Panc1 (cell line): ENCODE results near the gene MYO16. TPM values are rescaled to one million over a fixed set of nuclear protein-coding genes. Genes with fewer than 3 reads are reported as not detected.

ENCODE experiments used
- ATAC-seq: fragments of 200-7000 bp; cut with Tn5 transposase; 2 replicates; pipeline ENCODE4 v1.9.1; 2020; ENCODE audit warnings: mild to moderate bottlenecking, moderate library complexity
- BruUV-seq: library from RNA; stranded (reverse); fragments of 400-500 nt; replicated peaks from 2 replicates; lab custom pipeline; 2021; lab: Mats Ljungman, UMichigan
- CTCF ChIA-PET: fragments of 300-600 bp; sonication (Branson Sonifier 250); formaldehyde crosslinking; loops from one replicate; lab custom pipeline; 2022; ENCODE audit warnings: antibody characterized with exemption; lab: Charles Lee
- POLR2A ChIA-PET: fragments of 300-600 bp; sonication (Branson Sonifier 250); formaldehyde crosslinking; loops from one replicate; lab custom pipeline; 2022; ENCODE audit warnings: antibody characterized with exemption; lab: Charles Lee
- DNase-seq: peaks from one replicate; pipeline ENCODE4 v3.0.0-alpha.2; 2010; ENCODE audit warnings: low read depth, low spot score
- H3K27ac ChIP-seq: 2 replicates; pipeline ENCODE4 v1.5.1; 2011; ENCODE audit warnings: mild to moderate bottlenecking, low read length, inconsistent platforms
- H3K27me3 ChIP-seq: fragments of 200-500 bp; sonication (Bioruptor generic); 2 replicates; pipeline ENCODE4 v1.6.0; 2014; ENCODE audit warnings: low read length, inconsistent platforms; ENCODE audit not compliant: control insufficient read depth, insufficient read depth
- H3K36me3 ChIP-seq: fragments of 200-500 bp; sonication (Bioruptor generic); 2 replicates; pipeline ENCODE4 v1.5.1; 2014; ENCODE audit warnings: inconsistent platforms, mild to moderate bottlenecking, low read length, moderate library complexity; ENCODE audit not compliant: control insufficient read depth, insufficient read depth
- H3K4me1 ChIP-seq: 2 replicates; pipeline ENCODE4 v1.5.1; 2011; ENCODE audit warnings: inconsistent platforms, mild to moderate bottlenecking, low read length, moderate library complexity; ENCODE audit not compliant: control insufficient read depth, insufficient read depth
- H3K4me3 ChIP-seq, 2 experiments: 2 replicates each; pipeline ENCODE4 v1.5.1; 2011 to 2012; ENCODE audit warnings: low read depth in 2 of 2, low read length in 2 of 2, mild to moderate bottlenecking in 2 of 2, inconsistent platforms in 1 of 2, moderate library complexity in 1 of 2
- H3K9me3 ChIP-seq: fragments of 200-500 bp; sonication (Bioruptor generic); 2 replicates; pipeline ENCODE4 v1.5.1; 2014; ENCODE audit warnings: low read depth, mild to moderate bottlenecking, inconsistent platforms, low read length, moderate library complexity; ENCODE audit not compliant: control insufficient read depth, insufficient read depth
- POLR2AphosphoS5 ChIP-seq: IDR thresholded peaks from 2 replicates; pipeline ENCODE4 v1.6.1; 2012; ENCODE audit warnings: mild to moderate bottlenecking, low read depth, low read length, moderate library complexity
- SIN3A ChIP-seq: IDR thresholded peaks from 2 replicates; pipeline ENCODE4 v1.6.1; 2012; ENCODE audit warnings: low read depth, mild to moderate bottlenecking, low read length, moderate library complexity, borderline replicate concordance; ENCODE audit not compliant: insufficient read depth
- TCF7L2 ChIP-seq: IDR thresholded peaks from 2 replicates; pipeline ENCODE4 v1.6.1; 2011; ENCODE audit warnings: mild to moderate bottlenecking, low read depth, low read length, inconsistent platforms
- in situ Hi-C: cut with HindIII; loops from 2 replicates; pipeline ENCODE4 v1.10.0; 2016; ENCODE audit warnings: low sequenced_read_pairs, low pct_unique_long_range_greater_than_20kb
- intact Hi-C: fragments of 100-400 bp; cut with micrococcal nuclease; formaldehyde crosslinking; loops from one replicate; pipeline ENCODE4 v1.10.0; 2022; ENCODE audit not compliant: unreplicated experiment
- total RNA-seq: library from RNA; stranded (reverse); gene quantifications from one replicate; pipeline ENCODE4 v1.2.1, GENCODE V29; 2021; ENCODE audit not compliant: unreplicated experiment
- TF ChIP-seq, protein P1 (sequence below): fragments of 450-650 bp; IDR thresholded peaks from 2 replicates; pipeline ENCODE4 v1.5.1; 2017; ENCODE audit warnings: mild to moderate bottlenecking
- TF ChIP-seq, protein P2 (sequence below), 2 experiments: IDR thresholded peaks; 2 replicates each; pipeline ENCODE4 v1.6.1; 2011 to 2012; ENCODE audit warnings: low read depth in 2 of 2, control low read depth in 1 of 2, low read length in 1 of 2, mild to moderate bottlenecking in 1 of 2, moderate library complexity in 1 of 2; ENCODE audit not compliant: insufficient read depth in 1 of 2

MYO16 gene
- total RNA-seq, 1 experiment from 2014 or later, result 0.08 TPM

DNA sequence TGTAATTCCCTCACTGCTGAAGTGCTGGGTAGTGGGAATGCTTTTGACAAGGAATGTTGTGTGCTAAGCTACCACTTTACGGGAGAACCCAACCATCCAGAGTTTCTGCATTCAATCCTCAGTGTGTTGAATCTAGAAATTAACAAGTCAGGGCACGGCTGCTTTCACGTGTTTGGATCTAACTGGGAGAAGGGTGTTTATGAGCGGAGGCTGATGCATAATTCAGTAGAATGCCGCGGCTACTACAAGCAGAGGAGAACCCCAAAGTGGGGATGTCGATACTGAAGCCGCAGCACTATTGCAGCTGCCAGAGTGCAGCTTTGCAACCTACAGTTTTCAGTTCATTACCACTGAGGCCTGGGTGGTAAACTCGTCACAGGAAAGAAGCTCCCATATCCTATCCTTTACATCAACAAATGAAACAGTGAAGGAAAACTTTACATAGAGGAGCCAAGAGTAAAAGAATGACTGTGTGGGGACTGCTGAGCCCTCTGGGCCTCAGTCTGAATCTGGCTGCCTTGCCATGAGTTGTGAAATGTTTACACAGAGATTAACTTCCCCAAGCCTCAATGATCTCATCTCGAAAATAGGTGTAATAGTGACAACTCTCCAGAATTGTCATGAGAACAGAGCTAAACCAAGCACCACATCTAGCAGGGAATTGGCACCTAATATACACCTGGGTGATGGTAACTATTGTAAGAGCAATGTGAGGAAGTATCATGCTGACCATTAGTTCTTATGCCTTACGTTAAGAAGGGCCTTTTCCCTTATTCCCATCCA is 531.7 kb downstream of the MYO16 start:
- no peaks in the 10 kb centered on the region for H3K36me3 ChIP-seq
- ATAC-seq (no peak), DNase-seq (no peak)
- no peak overlapping the region for H3K4me3 ChIP-seq
- ChIA-PET CTCF (no interaction called here), POLR2A (no interaction called here)
- in situ Hi-C loops, result no loop called here
- BruUV-seq, result no TSS peak
- no peaks in the 10 kb centered on the region for H3K27me3 ChIP-seq
- H3K27ac ChIP-seq, result no peak overlapping the region; the same call in 1 of the 2 replicates
- H3K4me1 ChIP-seq, result peaks cover 18% of the 10 kb centered on the region
- intact Hi-C loops, result no loop called here
- TF ChIP-seq, protein P1, sequence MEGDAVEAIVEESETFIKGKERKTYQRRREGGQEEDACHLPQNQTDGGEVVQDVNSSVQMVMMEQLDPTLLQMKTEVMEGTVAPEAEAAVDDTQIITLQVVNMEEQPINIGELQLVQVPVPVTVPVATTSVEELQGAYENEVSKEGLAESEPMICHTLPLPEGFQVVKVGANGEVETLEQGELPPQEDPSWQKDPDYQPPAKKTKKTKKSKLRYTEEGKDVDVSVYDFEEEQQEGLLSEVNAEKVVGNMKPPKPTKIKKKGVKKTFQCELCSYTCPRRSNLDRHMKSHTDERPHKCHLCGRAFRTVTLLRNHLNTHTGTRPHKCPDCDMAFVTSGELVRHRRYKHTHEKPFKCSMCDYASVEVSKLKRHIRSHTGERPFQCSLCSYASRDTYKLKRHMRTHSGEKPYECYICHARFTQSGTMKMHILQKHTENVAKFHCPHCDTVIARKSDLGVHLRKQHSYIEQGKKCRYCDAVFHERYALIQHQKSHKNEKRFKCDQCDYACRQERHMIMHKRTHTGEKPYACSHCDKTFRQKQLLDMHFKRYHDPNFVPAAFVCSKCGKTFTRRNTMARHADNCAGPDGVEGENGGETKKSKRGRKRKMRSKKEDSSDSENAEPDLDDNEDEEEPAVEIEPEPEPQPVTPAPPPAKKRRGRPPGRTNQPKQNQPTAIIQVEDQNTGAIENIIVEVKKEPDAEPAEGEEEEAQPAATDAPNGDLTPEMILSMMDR, result no peak
- TF ChIP-seq POLR2AphosphoS5 (no peak), TCF7L2 (no peak), SIN3A (no peak)
- TF ChIP-seq, protein P2, sequence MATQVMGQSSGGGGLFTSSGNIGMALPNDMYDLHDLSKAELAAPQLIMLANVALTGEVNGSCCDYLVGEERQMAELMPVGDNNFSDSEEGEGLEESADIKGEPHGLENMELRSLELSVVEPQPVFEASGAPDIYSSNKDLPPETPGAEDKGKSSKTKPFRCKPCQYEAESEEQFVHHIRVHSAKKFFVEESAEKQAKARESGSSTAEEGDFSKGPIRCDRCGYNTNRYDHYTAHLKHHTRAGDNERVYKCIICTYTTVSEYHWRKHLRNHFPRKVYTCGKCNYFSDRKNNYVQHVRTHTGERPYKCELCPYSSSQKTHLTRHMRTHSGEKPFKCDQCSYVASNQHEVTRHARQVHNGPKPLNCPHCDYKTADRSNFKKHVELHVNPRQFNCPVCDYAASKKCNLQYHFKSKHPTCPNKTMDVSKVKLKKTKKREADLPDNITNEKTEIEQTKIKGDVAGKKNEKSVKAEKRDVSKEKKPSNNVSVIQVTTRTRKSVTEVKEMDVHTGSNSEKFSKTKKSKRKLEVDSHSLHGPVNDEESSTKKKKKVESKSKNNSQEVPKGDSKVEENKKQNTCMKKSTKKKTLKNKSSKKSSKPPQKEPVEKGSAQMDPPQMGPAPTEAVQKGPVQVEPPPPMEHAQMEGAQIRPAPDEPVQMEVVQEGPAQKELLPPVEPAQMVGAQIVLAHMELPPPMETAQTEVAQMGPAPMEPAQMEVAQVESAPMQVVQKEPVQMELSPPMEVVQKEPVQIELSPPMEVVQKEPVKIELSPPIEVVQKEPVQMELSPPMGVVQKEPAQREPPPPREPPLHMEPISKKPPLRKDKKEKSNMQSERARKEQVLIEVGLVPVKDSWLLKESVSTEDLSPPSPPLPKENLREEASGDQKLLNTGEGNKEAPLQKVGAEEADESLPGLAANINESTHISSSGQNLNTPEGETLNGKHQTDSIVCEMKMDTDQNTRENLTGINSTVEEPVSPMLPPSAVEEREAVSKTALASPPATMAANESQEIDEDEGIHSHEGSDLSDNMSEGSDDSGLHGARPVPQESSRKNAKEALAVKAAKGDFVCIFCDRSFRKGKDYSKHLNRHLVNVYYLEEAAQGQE (IDR thresholded peaks at IDR 0.05; ENCODE audit: insufficient read depth in 1 of 2, low read depth in 2 of 2, low read length in 1 of 2), result no peak
- H3K9me3 ChIP-seq, result no peaks in the 10 kb centered on the region

DNA sequence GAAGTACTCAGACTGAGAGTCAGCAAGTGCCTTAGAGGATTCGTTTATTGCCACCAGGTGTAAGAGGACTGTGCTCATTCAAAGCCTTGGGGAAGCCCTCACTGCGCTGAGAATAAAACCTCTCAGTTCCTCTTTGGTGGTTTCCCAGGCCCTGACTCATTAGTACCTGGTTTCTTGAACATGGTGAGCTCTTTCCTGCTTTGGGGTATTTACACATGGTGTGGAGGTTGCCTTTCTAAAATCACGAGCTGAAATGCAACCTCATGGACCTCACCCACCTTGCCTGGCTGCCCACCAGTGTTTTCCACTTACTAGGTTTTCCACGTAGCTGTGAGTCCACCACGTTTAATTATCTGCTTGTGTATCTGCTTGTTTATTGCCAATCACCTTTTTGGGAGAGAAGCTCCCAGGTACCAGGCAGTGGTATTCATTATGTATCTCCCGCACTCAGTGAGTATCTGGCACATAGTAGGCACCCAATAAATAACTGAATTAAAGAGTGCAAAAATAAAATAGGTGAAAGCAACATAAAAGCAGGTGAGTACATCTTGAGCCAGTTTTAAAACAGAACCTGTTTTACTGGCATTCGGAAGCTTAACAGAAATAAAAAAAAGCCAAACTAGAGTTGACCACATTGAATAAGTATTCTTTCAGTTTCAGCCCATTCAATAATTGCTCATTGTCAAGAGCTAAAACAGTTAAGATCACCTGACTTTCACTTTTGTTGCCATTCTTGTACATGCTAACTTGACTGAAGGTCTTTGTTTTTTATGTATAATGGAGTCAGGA is 533.0 kb downstream of the MYO16 start:
- TF ChIP-seq POLR2AphosphoS5 (no peak), SIN3A (no peak), TCF7L2 (no peak)
- TF ChIP-seq, protein P1, result no peak
- TF ChIP-seq, protein P2 (IDR thresholded peaks at IDR 0.05; ENCODE audit: insufficient read depth in 1 of 2, low read depth in 2 of 2, low read length in 1 of 2), result no peak
- ChIA-PET CTCF (no interaction called here), POLR2A (no interaction called here)
- H3K36me3 ChIP-seq, result no peaks in the 10 kb centered on the region
- peak overlapping the region; percentile 34; the same call in 1 of the 2 replicates for H3K27ac ChIP-seq
- intact Hi-C loops (no loop called here), in situ Hi-C loops (no loop called here)
- DNase-seq (no peak), ATAC-seq (no peak)
- no TSS peak for BruUV-seq
- H3K4me3 ChIP-seq, result no peak overlapping the region
- no peaks in the 10 kb centered on the region for H3K27me3 ChIP-seq
- H3K9me3 ChIP-seq, result no peaks in the 10 kb centered on the region
- peaks cover 10% of the 10 kb centered on the region; the same call in 1 of the 2 replicates for H3K4me1 ChIP-seq
